ENCODE data around the gene RUNDC3A.

- TF ChIP-seq ZNF18 (tag by site-specific recombination; IDR thresholded peaks at IDR 0.05) (no peak), CTCF (tag by site-specific recombination; IDR thresholded peaks at IDR 0.05) (no peak), TSHZ1 (tag by site-specific recombination; IDR thresholded peaks at IDR 0.05; ENCODE audit: borderline replicate concordance) (no peak), ZNF639 (tag by site-specific recombination; IDR thresholded peaks at IDR 0.05) (no peak), ZNF335 (tag by site-specific recombination; conservative IDR thresholded peaks at IDR 0.05) (no peak), PRDM4 (tag by site-specific recombination; IDR thresholded peaks at IDR 0.05) (no peak), ZNF146 (tag by site-specific recombination; IDR thresholded peaks at IDR 0.05) (no peak), ZBTB20 (tag by site-specific recombination; IDR thresholded peaks at IDR 0.05) (no peak)
Measured at GRCh38 chr17:44263345-44263902, 45.0 kb upstream of the RUNDC3A start.
